Right lobe of liver (tissue), 4 donors: Measurements from ENCODE around the gene ITGA8.

Source experiments
- CTCF ChIP-seq, 4 donors: fragments of 200-600 bp in 3 of 4; fragments of 450-650 bp in 1 of 4; IDR thresholded peaks; one replicate each; pipeline versions ENCODE4 v1.5.1 to v1.8.0; 2016 to 2022; ENCODE audit warnings: antibody characterized with exemption in 4 of 4, mild to moderate bottlenecking in 2 of 4
- POLR2A ChIP-seq: fragments of 450-650 bp; IDR thresholded peaks from one replicate; pipeline ENCODE4 v1.6.1; 2017; ENCODE audit warnings: antibody characterized with exemption, mild to moderate bottlenecking
- donor health status: DM: no; HTN: no; CAD: no.
- donor health status: DM: no; HTN: no; CAD: no.
- donor health status: DM: no; HTN: yes; CAD: no.

- TF ChIP-seq CTCF (IDR thresholded peaks at IDR 0.05) (no peak), POLR2A (no peak)
Observed at GRCh38 chr10:15546606-15547005, 173.1 kb downstream of the ITGA8 start.
